Dendritic cell treated with granulocyte-macrophage colony-stimulating factor and Interleukin-4, amounts not matched to agents 40 ng/mL and 50 ng/mL, for 4 days (primary cell): Measurements from ENCODE around the gene PLCL2.
"Not testable (repeated sequence)": the region's sequence is repeated elsewhere in the genome, so short reads cannot be mapped to it uniquely, and the experiment has no call there.

Experiments used
- H3K27ac Mint-ChIP-seq: one replicate; pipeline ENCODE4 v1.8.0; 2022; ENCODE audit warnings: mild to moderate bottlenecking, mixed read lengths
- H3K27me3 Mint-ChIP-seq: one replicate; pipeline ENCODE4 v1.8.0; 2022; ENCODE audit warnings: mild to moderate bottlenecking, mixed read lengths
- H3K36me3 Mint-ChIP-seq: one replicate; pipeline ENCODE4 v1.8.0; 2022; ENCODE audit warnings: low read depth, mixed read lengths
- H3K4me1 Mint-ChIP-seq: one replicate; pipeline ENCODE4 v1.8.0; 2022; ENCODE audit warnings: low read depth, mixed read lengths
- H3K4me3 Mint-ChIP-seq: one replicate; pipeline ENCODE4 v1.8.0; 2022; ENCODE audit warnings: mild to moderate bottlenecking, moderate library complexity, mixed read lengths
- H3K9me3 Mint-ChIP-seq: one replicate; pipeline ENCODE4 v1.8.0; 2022; ENCODE audit warnings: mixed read lengths
- intact Hi-C: fragments of 100-400 bp; cut with micrococcal nuclease; formaldehyde crosslinking; loops from one replicate; pipeline ENCODE4 v1.15.0; 2022

The PLCL2 gene

DNA sequence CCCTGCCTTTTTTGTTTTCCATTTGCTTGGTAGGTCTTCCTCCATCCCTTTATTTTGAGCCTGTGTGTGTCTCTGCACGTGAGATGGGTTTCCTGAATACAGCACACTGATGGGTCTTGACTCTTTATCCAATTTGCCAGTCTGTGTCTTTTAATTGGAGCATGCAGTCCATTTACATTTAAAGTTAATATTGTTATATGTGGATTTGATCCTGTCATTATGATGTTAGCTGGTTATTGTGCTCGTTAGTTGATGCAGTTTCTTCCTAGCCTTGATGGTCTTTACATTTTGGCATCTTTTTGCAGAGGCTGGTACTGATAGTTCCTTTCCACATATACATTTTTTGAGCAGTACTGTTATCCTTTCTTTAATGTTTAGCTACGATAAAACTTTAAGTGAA is 73.1 kb downstream of the PLCL2 start:
- H3K4me3 Mint-ChIP-seq, H3K36me3 Mint-ChIP-seq, intact Hi-C loops, H3K4me1 Mint-ChIP-seq, H3K27ac Mint-ChIP-seq, H3K9me3 Mint-ChIP-seq, H3K27me3 Mint-ChIP-seq: not testable (repeated sequence)

DNA sequence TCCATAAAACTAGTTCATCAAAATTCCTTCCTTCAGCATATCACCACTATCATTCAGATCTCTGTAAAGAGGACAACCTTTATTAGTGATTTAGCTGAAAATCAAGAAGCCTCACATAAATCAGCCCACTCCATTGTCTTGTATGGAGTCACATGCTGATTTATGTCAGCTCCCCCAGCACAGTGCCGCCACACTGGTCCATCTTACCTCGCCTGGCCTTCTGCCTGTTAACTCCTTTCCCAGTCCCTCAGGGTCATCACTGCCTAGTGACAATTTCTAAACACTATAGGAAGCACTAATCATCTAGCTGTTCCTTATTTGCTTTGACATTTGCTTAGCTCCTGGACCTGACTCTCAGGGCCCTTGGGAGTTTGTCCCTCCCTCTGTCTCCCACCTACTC is 75.4 kb downstream of the PLCL2 start:
- Mint-ChIP-seq H3K4me3 (no peak overlapping the region), H3K4me1 (peaks cover 8% of the 10 kb centered on the region), H3K27me3 (no peaks in the 10 kb centered on the region), H3K27ac (no peak overlapping the region), H3K9me3 (no peaks in the 10 kb centered on the region), H3K36me3 (no peaks in the 10 kb centered on the region)
- intact Hi-C loops = no loop called here

- Mint-ChIP-seq H3K36me3 (no peaks in the 10 kb centered on the region), H3K4me1 (peaks cover 8% of the 10 kb centered on the region), H3K27me3 (no peaks in the 10 kb centered on the region), H3K9me3 (no peaks in the 10 kb centered on the region), H3K4me3 (no peak overlapping the region), H3K27ac (no peak overlapping the region)
- intact Hi-C loops = no loop called here
These were observed 77.0 kb downstream of the PLCL2 start for GRCh38 chr3:16961621-16962205.

DNA sequence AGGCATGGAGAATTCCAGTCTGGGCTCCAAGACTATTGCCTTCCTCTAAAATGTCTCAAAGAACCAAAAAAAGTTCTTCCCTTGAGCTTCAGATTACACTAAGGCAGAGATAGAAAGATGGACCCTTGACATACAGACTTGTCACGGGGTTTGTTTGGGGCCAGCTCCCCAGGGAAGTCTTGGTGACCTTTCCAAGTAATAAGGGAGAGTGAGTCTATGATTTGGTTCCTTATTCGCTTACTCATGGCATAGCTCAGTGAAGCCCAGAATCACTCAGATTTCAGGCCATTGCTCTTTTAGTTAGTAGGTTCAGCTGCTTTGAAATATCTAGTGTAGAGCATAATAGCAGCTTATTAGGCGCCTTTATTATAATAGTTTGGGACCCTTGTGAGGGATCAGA is 90.3 kb downstream of the PLCL2 start:
- H3K4me3 Mint-ChIP-seq = no peak overlapping the region
- no peaks in the 10 kb centered on the region for H3K27me3 Mint-ChIP-seq
- H3K36me3 Mint-ChIP-seq = no peaks in the 10 kb centered on the region
- peaks cover 19% of the 10 kb centered on the region for H3K9me3 Mint-ChIP-seq
- peaks cover 29% of the 10 kb centered on the region for H3K4me1 Mint-ChIP-seq
- intact Hi-C loops = no loop called here
- H3K27ac Mint-ChIP-seq = no peak overlapping the region

DNA sequence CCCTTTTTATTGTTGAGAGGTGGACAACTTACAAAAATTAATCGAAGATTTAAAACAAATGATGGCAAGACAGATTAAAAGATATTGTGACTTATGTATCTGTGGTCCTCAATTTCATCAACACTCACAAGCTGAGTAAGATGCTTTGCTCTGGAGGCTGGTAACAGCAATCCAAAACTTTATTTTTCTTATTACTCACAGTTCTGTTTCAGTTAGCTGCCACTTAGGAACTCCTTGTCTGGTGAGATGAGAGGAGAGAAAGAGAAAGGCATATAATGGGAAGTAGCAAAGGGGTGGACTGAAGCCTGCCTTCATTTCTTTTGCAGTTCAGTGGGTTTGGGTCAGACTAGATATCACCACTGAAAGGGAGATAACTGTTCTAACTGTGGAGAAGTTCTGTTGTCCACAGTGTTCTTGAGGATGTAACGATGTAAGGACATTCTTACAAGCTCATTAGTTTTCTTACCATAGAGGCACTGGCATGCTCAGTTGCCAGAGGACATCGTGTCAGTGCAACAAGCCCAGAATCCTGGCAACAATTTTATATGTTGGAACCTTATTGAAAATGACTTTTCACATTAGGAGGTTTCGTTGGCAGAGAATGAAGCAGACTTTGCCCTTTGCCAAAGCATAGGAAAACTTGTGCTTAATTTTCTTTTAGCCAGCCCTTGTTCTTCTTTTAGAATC is 93.6 kb downstream of the PLCL2 start:
- H3K27ac Mint-ChIP-seq = no peak overlapping the region
- H3K4me1 Mint-ChIP-seq = peaks cover 37% of the 10 kb centered on the region
- intact Hi-C loops = no loop called here
- peaks cover 8% of the 10 kb centered on the region for H3K36me3 Mint-ChIP-seq
- no peak overlapping the region for H3K4me3 Mint-ChIP-seq
- H3K27me3 Mint-ChIP-seq = no peaks in the 10 kb centered on the region
- peaks cover 8% of the 10 kb centered on the region for H3K9me3 Mint-ChIP-seq

DNA sequence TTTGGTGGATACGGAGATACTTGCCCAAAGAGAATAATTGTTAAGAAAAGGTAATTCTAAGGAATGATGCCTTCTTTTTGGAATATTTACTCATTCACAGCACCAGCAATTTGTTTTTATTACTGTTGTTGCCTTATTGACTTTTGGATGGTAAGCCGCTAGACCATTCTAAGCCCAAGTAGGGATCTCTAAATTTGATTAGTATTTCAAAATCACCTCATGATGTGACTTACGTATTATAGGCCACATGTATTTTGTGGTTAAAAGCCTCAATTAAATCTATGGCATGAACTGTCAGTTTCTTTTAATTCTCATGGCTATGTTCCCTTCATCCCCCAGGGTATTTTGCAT is 94.1 kb downstream of the PLCL2 start:
- H3K27ac Mint-ChIP-seq = no peak overlapping the region
- H3K9me3 Mint-ChIP-seq = peaks cover 6% of the 10 kb centered on the region
- H3K27me3 Mint-ChIP-seq = no peaks in the 10 kb centered on the region
- no peak overlapping the region for H3K4me3 Mint-ChIP-seq
- peaks cover 35% of the 10 kb centered on the region for H3K4me1 Mint-ChIP-seq
- peaks cover 8% of the 10 kb centered on the region for H3K36me3 Mint-ChIP-seq
- intact Hi-C loops = no loop called here

- H3K27ac Mint-ChIP-seq, H3K9me3 Mint-ChIP-seq, H3K4me3 Mint-ChIP-seq, H3K36me3 Mint-ChIP-seq, H3K27me3 Mint-ChIP-seq, intact Hi-C loops: not testable (repeated sequence)
- H3K4me1 Mint-ChIP-seq = peaks cover 30% of the 10 kb centered on the region
These were observed 95.2 kb downstream of the PLCL2 start for GRCh38 chr3:16979769-16980515.

- H3K27ac Mint-ChIP-seq, H3K36me3 Mint-ChIP-seq, H3K9me3 Mint-ChIP-seq, H3K27me3 Mint-ChIP-seq, H3K4me3 Mint-ChIP-seq, intact Hi-C loops: not testable (repeated sequence)
- H3K4me1 Mint-ChIP-seq = peaks cover 27% of the 10 kb centered on the region
These were observed 95.8 kb downstream of the PLCL2 start for GRCh38 chr3:16980526-16980925.

DNA sequence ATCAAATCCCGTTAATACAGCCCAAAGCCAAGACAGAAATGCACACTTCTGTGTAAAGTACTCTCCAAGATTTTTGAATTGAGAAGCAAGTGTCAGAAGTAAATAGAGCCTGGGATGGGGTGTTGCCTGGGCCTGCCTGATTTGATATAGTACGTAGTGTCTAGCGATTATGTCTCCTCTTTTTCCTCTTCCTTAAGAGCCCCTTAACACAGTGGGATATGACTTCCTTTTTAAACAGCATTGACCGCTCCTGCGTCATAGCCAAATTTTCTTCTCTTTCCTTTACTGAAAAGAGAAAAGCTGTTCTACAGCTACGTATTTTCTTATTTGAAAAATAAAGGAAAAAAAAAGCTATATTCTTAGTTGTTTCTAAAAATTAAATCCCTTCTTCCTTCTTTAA is 97.7 kb downstream of the PLCL2 start:
- no peak overlapping the region for H3K27ac Mint-ChIP-seq
- no peaks in the 10 kb centered on the region for H3K27me3 Mint-ChIP-seq
- H3K4me3 Mint-ChIP-seq = no peak overlapping the region
- peaks cover 18% of the 10 kb centered on the region for H3K4me1 Mint-ChIP-seq
- H3K9me3 Mint-ChIP-seq = no peaks in the 10 kb centered on the region
- intact Hi-C loops = no loop called here
- peaks cover 8% of the 10 kb centered on the region for H3K36me3 Mint-ChIP-seq

DNA sequence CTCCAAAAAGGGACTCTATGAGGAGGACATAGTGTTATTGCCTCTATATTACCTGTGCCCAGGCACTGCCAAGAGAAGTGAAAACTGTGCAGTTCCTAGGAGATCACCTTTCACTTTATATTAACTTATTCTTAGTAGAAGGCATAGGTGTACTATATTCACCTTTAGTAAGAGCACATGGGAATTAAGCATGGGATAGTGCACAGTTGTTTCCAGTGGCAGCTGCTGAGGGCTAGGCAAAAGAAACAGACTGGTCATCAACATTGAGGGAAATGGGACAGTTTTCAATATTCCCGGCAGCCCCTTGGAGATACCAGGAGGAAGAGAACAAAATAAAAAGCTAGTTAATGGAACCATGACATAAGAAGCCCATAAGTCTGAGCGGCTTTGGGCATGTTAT is 100.9 kb downstream of the PLCL2 start:
- intact Hi-C loops = no loop called here
- no peak overlapping the region for H3K4me3 Mint-ChIP-seq
- no peak overlapping the region for H3K27ac Mint-ChIP-seq
- H3K9me3 Mint-ChIP-seq = no peaks in the 10 kb centered on the region
- H3K27me3 Mint-ChIP-seq = no peaks in the 10 kb centered on the region
- H3K4me1 Mint-ChIP-seq = peaks cover 16% of the 10 kb centered on the region
- H3K36me3 Mint-ChIP-seq = peaks cover 4% of the 10 kb centered on the region

GRCh38 chr3:16987141-16987540 is 102.4 kb downstream of the PLCL2 start:
- H3K36me3 Mint-ChIP-seq = no peaks in the 10 kb centered on the region
- H3K27me3 Mint-ChIP-seq = no peaks in the 10 kb centered on the region
- H3K4me3 Mint-ChIP-seq = no peak overlapping the region
- peaks cover 6% of the 10 kb centered on the region for H3K4me1 Mint-ChIP-seq
- H3K9me3 Mint-ChIP-seq = no peaks in the 10 kb centered on the region
- no peak overlapping the region for H3K27ac Mint-ChIP-seq
- intact Hi-C loops = no loop called here

GRCh38 chr3:16990163-16990562 is 105.4 kb downstream of the PLCL2 start:
- H3K27ac Mint-ChIP-seq = no peak overlapping the region
- intact Hi-C loops = no loop called here
- H3K4me3 Mint-ChIP-seq = no peak overlapping the region
- no peaks in the 10 kb centered on the region for H3K27me3 Mint-ChIP-seq
- H3K36me3 Mint-ChIP-seq = no peaks in the 10 kb centered on the region
- peaks cover 15% of the 10 kb centered on the region for H3K4me1 Mint-ChIP-seq
- H3K9me3 Mint-ChIP-seq = no peaks in the 10 kb centered on the region

GRCh38 chr3:16992198-16992597 is 107.4 kb downstream of the PLCL2 start:
- no peaks in the 10 kb centered on the region for H3K36me3 Mint-ChIP-seq
- no peak overlapping the region for H3K27ac Mint-ChIP-seq
- no peaks in the 10 kb centered on the region for H3K27me3 Mint-ChIP-seq
- peaks cover 23% of the 10 kb centered on the region for H3K4me1 Mint-ChIP-seq
- H3K4me3 Mint-ChIP-seq = no peak overlapping the region
- intact Hi-C loops = no loop called here
- H3K9me3 Mint-ChIP-seq = no peaks in the 10 kb centered on the region

- no peak overlapping the region for H3K4me3 Mint-ChIP-seq
- H3K36me3 Mint-ChIP-seq = no peaks in the 10 kb centered on the region
- no peak overlapping the region for H3K27ac Mint-ChIP-seq
- no peaks in the 10 kb centered on the region for H3K27me3 Mint-ChIP-seq
- intact Hi-C loops = no loop called here
- no peaks in the 10 kb centered on the region for H3K9me3 Mint-ChIP-seq
- peaks cover 23% of the 10 kb centered on the region for H3K4me1 Mint-ChIP-seq
These were observed 108.5 kb downstream of the PLCL2 start for GRCh38 chr3:16993227-16993626.
